Neural progenitor cell (in vitro differentiated cells): Measurements from ENCODE around the gene CFAP119. TPM values are rescaled to one million over a fixed set of nuclear protein-coding genes. Genes with fewer than 3 reads are reported as not detected.

Experiments
- DNase-seq: peaks from one replicate; pipeline ENCODE4 v3.0.0-alpha.2; 2016; ENCODE audit warnings: low spot score
- H2AFZ ChIP-seq: fragments of 200-600 bp; sonication (generic); replicated peaks from 2 replicates; pipeline ENCODE4 v1.6.1; 2016; ENCODE audit warnings: antibody characterized with exemption
- H3F3A ChIP-seq: fragments of 200-600 bp; sonication (generic); 2 replicates; pipeline ENCODE4 v1.6.1; 2016; ENCODE audit warnings: antibody characterized with exemption, low read depth
- H3K27ac ChIP-seq: fragments of 200-600 bp; sonication (generic); 2 replicates; pipeline ENCODE4 v1.5.1; 2016; ENCODE audit warnings: mild to moderate bottlenecking
- H3K27me3 ChIP-seq: fragments of 200-600 bp; sonication (generic); 2 replicates; pipeline ENCODE4 v1.6.1; 2016; ENCODE audit warnings: mild to moderate bottlenecking, moderate library complexity
- H3K36me3 ChIP-seq: fragments of 200-600 bp; sonication (generic); 2 replicates; pipeline ENCODE4 v1.5.1; 2016
- H3K4me1 ChIP-seq: fragments of 200-600 bp; sonication (generic); 2 replicates; pipeline ENCODE4 v1.6.1; 2016; ENCODE audit warnings: mixed run types
- H3K4me2 ChIP-seq: fragments of 200-600 bp; sonication (generic); 2 replicates; pipeline ENCODE4 v1.6.1; 2016
- H3K4me3 ChIP-seq: fragments of 200-600 bp; sonication (generic); 2 replicates; pipeline ENCODE4 v1.5.1; 2016
- H3K79me2 ChIP-seq: fragments of 200-600 bp; sonication (generic); 2 replicates; pipeline ENCODE4 v1.6.1; 2016; ENCODE audit warnings: low read depth
- H3K9ac ChIP-seq: fragments of 200-600 bp; sonication (generic); 2 replicates; pipeline ENCODE4 v1.6.1; 2016
- H3K9me3 ChIP-seq: fragments of 200-600 bp; sonication (generic); 2 replicates; pipeline ENCODE4 v1.5.1; 2016; ENCODE audit warnings: low read depth
- H4K20me1 ChIP-seq: fragments of 200-600 bp; sonication (generic); 2 replicates; pipeline ENCODE4 v1.6.1; 2016; ENCODE audit warnings: low read depth
- H3K27ac Mint-ChIP-seq: 3 replicates; pipeline ENCODE4 v1.8.0; 2021; ENCODE audit warnings: mixed read lengths
- H3K27me3 Mint-ChIP-seq: 2 replicates; pipeline ENCODE4 v1.8.0; 2022; ENCODE audit warnings: low read depth, mild to moderate bottlenecking, inconsistent platforms, moderate library complexity, mixed read lengths; ENCODE audit not compliant: insufficient read depth
- H3K36me3 Mint-ChIP-seq: 3 replicates; pipeline ENCODE4 v1.8.0; 2021; ENCODE audit warnings: mixed read lengths
- H3K4me1 Mint-ChIP-seq: 3 replicates; pipeline ENCODE4 v1.8.0; 2021; ENCODE audit warnings: mixed read lengths
- H3K4me3 Mint-ChIP-seq: 3 replicates; pipeline ENCODE4 v1.8.0; 2021; ENCODE audit warnings: mild to moderate bottlenecking, moderate library complexity, mixed read lengths
- H3K9me3 Mint-ChIP-seq: 3 replicates; pipeline ENCODE4 v1.8.0; 2020; ENCODE audit warnings: mixed read lengths
- CTCF ChIP-seq: fragments of 200-600 bp; sonication (generic); IDR thresholded peaks from 2 replicates; pipeline ENCODE4 v1.5.1; 2017; ENCODE audit warnings: antibody characterized with exemption, mild to moderate bottlenecking
- EZH2 ChIP-seq: fragments of 200-600 bp; sonication (generic); IDR thresholded peaks from 2 replicates; pipeline ENCODE4 v1.6.1; 2017; ENCODE audit warnings: antibody characterized with exemption, mild to moderate bottlenecking, moderate library complexity
- EZH2phosphoT487 ChIP-seq: fragments of 200-600 bp; sonication (generic); IDR thresholded peaks from 2 replicates; pipeline ENCODE4 v1.6.1; 2017; ENCODE audit warnings: antibody characterized with exemption
- total RNA-seq: library from RNA; depleted of rRNA; stranded (reverse); fragments of >200 nt; gene quantifications from 2 replicates; pipeline ENCODE4 v1.2.3, GENCODE V29; 2015; ENCODE audit warnings: low replicate concordance

CFAP119 gene
- total RNA-seq, 1 donor from 2014 or later = 0.56 TPM

GRCh38 chr16:30755955-30756780, 5.7 kb downstream of the CFAP119 start:
- Histone ChIP-seq H3K36me3 (no peaks in the 10 kb centered on the region), H2AFZ (no peak overlapping the region), H3K27me3 (no peaks in the 10 kb centered on the region), H3K79me2 (no peaks in the 10 kb centered on the region), H3K27ac (no peak overlapping the region), H3F3A (peaks cover 9% of the 10 kb centered on the region), H4K20me1 (peaks cover 10% of the 10 kb centered on the region), H3K4me3 (no peak overlapping the region), H3K9ac (no peak overlapping the region), H3K4me2 (no peak overlapping the region), H3K4me1 (peaks cover 5% of the 10 kb centered on the region), H3K9me3 (no peaks in the 10 kb centered on the region)
- Mint-ChIP-seq H3K27me3 (peaks cover 11% of the 10 kb centered on the region), H3K4me3 (no peak overlapping the region), H3K36me3 (peaks cover 13% of the 10 kb centered on the region), H3K9me3 (no peaks in the 10 kb centered on the region), H3K4me1 (peaks cover 12% of the 10 kb centered on the region), H3K27ac (no peak overlapping the region)
- no peak for TF ChIP-seq CTCF
- no peak for TF ChIP-seq EZH2phosphoT487
- DNase-seq = no peak

GRCh38 chr16:30753596-30753995, 8.3 kb downstream of the CFAP119 start:
- peaks cover 7% of the 10 kb centered on the region for H3K36me3 Mint-ChIP-seq

GRCh38 chr16:30750876-30751465, 10.9 kb downstream of the CFAP119 start:
- Histone ChIP-seq H3K36me3 (no peaks in the 10 kb centered on the region), H3K9ac (no peak overlapping the region), H2AFZ (no peak overlapping the region), H3K27me3 (no peaks in the 10 kb centered on the region), H3K9me3 (no peaks in the 10 kb centered on the region), H3F3A (peaks cover 23% of the 10 kb centered on the region), H3K27ac (no peak overlapping the region), H4K20me1 (peaks cover 5% of the 10 kb centered on the region), H3K79me2 (peaks cover 23% of the 10 kb centered on the region), H3K4me2 (no peak overlapping the region), H3K4me3 (no peak overlapping the region), H3K4me1 (no peaks in the 10 kb centered on the region)
- Mint-ChIP-seq H3K4me1 (peaks cover 14% of the 10 kb centered on the region), H3K36me3 (peaks cover 8% of the 10 kb centered on the region), H3K9me3 (no peaks in the 10 kb centered on the region), H3K27ac (no peak overlapping the region), H3K4me3 (no peak overlapping the region), H3K27me3 (peaks cover 8% of the 10 kb centered on the region)
- no peak for DNase-seq
- TF ChIP-seq CTCF (no peak), EZH2 (no peak), EZH2phosphoT487 (no peak)

More at GRCh38 chr16:30753596-30753995, 8.3 kb downstream of the CFAP119 start:
- peaks cover 9% of the 10 kb centered on the region for H3K27me3 Mint-ChIP-seq
- H3K4me3 Mint-ChIP-seq = no peak overlapping the region
- H3K27ac Mint-ChIP-seq = no peak overlapping the region
- Histone ChIP-seq H3K4me3 (no peak overlapping the region), H3K36me3 (no peaks in the 10 kb centered on the region), H3K4me1 (no peaks in the 10 kb centered on the region), H3F3A (peaks cover 2% of the 10 kb centered on the region), H4K20me1 (peaks cover 5% of the 10 kb centered on the region), H3K9me3 (no peaks in the 10 kb centered on the region), H3K27me3 (no peaks in the 10 kb centered on the region), H3K27ac (no peak overlapping the region), H2AFZ (no peak overlapping the region), H3K4me2 (no peak overlapping the region), H3K9ac (no peak overlapping the region), H3K79me2 (peaks cover 22% of the 10 kb centered on the region)
- no peaks in the 10 kb centered on the region for H3K9me3 Mint-ChIP-seq
- no peak for DNase-seq
- H3K4me1 Mint-ChIP-seq = peaks cover 8% of the 10 kb centered on the region
- TF ChIP-seq CTCF = no peak
